ENCODE results near the gene PPIB. TPM values are rescaled to one million over a fixed set of nuclear protein-coding genes. Genes with fewer than 3 reads are reported as not detected.
"Not testable (repeated sequence)": the region's sequence is repeated elsewhere in the genome, so short reads cannot be mapped to it uniquely, and the experiment has no call there.

PPIB gene
- polyA plus RNA-seq, 1 donor: 469 TPM

DNA sequence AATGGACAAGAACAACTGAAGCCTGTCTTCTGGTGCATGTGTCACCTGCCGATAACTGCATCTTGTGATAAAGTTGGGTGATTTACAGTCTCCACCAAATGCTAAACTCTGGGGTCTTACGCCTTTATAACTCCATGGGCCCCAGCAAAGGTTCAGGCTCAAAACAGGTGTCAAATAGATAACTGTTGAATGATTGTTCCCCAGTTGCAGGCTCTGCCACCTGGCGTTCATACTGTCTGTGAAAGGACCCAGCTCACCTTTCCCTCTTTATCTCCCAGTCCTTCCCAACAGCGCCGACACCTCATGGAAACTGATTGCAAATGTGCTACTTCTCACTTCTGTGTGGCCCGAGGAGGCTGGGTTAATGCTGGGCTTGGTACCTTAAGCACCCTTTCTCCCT, 19.5 kb downstream of the PPIB start:
- DNase-seq: no peak

DNA sequence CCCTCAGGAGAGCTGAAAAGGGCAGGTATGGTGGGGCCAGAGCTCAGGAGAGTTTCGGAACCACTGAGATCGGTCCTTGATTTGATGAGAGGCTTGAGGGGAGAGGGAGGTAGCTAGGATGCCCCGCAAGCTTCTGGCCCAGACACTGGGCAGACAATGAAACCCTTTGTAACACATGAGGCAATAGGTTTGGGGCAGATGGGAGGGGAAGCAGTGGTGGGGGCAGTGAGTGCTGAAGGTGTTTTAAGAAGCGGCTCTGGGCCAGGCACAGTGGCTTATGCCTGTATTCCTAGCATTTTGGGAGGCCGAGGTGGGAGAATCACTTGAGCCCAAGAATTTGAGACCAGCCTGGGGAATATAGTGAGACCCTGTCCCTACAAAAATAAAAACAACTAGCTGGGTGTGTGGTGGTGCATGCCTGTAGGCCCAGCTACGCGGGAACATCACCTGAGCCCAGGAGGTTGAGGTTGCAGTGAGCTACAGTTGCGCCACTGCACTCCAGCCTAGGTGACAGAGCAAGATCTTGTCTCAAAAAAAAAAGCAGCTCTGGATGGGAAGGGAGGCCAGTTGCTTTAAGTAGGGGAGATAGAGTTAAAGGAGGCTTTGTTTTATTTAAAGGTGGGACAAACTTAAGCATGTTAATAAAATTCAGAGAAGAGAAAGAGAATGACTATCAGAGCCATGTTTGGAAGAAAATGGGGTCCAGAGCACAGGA, 20.9 kb downstream of the PPIB start:
- no peak for DNase-seq

DNA sequence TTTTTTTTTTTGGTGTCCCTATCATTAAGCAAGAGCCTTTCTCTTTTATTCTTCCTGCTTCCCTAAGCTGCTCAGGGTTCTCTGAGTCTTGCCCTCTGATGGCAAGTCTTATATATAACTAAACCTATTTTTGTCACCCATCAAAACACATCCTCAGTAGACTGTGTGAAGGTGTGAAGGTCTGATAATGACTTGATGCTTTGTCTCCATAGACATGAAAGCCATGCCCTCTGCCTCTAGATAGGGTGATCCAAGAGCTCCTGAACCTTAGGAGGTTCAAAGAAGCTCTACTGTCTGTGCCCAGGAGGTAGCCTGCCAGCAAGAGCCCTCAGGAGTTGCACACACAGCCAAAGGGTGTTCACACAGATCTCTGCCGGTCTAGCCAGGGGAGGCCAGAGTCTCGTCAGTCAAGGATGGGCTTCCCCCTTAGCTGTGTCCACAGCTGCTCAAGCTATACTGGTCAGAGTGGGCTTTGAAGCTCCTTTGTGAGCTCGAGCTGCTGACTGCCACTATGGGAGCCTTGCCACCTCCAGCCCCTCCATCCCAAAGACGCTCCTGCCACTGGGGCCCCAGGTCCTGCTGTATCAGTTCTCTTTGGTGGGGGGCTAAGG, 24.4 kb downstream of the PPIB start:
- DNase-seq: no peak

DNA sequence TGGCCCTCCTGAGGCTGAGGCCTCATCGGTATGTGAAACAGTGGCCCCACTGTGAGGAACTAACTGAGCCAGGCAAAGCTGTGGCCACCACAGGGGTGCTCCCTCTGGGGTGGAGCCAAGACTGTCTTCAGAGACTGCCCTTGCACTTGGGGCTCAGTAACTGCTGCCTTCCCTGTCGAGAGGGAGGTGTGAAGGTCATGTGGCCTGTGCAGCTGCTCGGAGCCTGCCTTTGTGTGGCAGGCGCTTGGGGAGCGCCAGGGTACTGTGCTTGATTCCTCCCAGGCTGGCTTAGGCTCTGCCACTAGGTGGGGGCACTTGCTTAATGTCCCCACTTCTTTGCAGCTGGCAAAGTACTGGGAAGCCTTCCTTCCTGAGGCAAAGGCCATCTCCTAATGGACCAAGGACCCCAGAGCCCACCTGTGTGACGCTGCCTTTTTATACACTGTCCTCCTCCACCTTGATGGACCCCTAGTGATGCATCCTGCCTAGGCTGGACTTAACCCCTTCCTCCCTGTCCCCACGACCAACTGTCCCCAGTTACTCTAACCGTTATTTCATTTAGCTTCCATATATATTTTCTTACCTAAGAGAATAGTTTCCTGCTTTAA, 25.5 kb downstream of the PPIB start:
- no peak for DNase-seq

DNA sequence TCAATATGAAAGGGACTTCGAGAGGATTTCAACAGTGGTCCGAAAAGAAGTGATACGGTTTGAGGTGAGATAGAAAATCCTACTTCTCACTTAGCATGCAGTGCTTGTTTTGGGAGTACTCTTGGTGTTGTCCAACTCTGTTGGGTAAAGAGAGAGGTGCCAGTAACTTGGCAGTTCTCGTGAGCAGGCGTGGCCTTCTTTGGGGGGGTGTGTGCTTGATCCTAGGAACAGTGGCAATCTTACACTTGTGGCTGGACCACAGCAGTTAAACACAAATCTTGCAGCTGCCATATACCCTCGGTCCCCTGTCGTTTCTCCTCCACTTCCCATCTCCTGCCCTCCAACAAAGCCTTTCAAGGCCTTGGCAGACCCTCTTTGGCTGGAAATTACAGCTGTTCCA, 26.5 kb downstream of the PPIB start:
- DNase-seq: no peak

DNA sequence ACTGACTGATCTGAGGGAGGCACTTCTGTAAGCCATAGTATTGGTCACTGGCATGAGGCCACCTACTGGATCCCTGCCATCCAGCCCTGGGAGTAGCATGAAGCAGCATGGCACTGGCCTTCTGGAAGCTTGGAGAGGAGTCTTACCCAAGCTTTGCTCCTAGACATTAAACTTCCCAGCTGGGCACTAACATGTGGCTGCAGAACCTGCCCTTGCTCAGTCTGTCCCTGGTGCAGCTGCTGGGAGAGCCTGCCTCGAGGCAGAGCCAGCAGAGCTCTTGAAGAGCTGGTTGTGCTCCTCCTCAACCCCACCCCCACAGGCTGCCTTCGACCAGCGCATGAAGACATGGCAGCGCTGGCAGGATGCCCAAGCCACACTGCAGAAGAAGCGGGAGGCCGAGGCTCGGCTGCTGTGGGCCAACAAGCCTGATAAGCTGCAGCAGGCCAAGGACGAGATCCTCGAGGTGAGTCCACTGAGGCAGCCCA, 28.4 kb downstream of the PPIB start:
- DNase-seq: no peak

DNA sequence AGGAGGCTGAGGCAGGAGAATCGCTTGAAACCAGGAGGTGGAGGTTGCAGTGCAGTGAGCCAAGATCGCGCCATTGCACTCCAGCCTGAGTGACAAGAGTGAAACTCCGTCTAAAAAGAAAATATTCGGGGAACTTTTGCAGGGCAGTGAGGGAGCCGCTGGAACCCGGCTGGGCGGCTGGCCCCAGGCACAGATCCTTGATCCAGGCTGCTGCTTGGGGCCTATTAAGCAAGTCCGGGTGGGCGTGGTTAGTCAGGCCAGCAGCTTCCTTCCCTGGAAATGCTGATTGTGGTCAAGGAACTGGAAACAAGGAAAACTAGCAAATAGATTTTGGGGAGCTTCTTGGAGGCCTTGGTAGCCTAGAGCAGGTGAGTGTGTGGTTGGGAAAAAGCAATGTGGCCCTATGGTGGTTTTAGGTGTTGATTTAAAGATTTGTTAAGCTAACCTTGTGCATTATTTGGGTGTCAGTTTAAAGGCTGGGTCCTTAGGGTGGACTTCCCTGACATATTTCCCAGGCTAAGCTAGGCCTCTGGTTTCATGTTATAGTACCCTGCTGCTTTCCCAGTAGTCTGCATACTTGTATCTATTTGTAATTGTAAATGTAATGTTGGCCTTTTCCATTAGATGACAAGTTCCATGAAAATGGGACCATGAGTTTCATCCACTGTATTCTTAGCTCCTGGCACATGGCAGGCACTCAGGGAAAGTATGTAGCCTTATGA, 29.0 kb downstream of the PPIB start:
- DNase-seq: no peak

DNA sequence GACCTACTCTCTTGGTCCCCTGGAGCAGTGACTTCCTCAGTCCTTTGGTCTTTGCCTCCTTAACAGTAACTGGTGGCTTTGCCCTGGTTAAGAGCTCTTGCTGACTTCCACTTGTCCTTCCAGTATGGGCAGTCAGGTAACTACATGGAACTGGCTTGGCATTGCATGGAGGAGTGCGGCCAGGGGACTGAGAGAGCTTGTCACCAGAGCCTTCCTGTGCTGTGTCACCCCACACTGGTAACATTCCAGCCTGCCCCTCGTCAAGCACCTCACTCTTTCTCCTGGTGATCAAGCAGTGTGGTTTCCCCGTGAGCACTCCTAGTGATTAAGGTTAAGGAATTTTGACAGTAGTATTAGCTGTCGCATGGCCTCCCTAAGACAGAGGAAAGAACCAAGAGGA, 30.6 kb downstream of the PPIB start:
- no peak for DNase-seq

DNA sequence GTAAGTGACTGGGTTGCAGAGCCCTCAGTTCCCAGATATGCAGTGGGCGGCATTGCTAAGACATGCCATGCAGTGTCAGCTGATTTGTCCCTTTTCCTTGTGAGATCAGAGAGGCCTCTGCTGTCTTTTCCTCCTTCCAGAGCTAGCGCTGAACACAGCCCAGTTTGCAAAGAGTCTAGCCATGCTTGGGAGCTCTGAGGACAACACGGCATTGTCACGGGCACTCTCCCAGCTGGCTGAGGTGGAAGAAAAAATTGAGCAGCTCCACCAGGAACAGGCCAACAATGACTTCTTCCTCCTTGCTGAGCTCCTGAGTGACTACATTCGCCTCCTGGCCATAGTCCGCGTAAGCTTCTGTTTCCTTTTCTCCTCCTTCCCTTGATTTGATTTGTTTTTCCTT, 31.3 kb downstream of the PPIB start:
- DNase-seq: no peak

DNA sequence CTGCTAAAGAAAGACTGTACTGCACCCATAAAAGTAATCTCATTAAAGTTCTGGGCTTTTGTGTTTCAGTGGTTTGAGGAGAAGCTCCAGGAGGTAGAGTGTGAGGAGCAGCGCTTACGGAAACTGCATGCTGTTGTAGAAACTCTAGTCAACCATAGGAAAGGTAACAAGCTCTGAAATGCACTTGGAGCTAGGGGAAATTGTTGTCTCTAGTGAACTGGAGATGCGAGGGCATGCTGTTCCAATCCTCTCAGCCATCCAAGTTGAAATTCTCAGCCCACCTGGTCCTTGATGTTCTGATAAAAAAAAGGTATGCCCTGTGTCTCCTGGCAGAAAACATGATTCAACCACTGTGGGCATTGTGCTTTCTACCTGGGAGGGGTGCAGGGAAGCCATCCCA, 32.7 kb downstream of the PPIB start:
- DNase-seq: no peak

DNA sequence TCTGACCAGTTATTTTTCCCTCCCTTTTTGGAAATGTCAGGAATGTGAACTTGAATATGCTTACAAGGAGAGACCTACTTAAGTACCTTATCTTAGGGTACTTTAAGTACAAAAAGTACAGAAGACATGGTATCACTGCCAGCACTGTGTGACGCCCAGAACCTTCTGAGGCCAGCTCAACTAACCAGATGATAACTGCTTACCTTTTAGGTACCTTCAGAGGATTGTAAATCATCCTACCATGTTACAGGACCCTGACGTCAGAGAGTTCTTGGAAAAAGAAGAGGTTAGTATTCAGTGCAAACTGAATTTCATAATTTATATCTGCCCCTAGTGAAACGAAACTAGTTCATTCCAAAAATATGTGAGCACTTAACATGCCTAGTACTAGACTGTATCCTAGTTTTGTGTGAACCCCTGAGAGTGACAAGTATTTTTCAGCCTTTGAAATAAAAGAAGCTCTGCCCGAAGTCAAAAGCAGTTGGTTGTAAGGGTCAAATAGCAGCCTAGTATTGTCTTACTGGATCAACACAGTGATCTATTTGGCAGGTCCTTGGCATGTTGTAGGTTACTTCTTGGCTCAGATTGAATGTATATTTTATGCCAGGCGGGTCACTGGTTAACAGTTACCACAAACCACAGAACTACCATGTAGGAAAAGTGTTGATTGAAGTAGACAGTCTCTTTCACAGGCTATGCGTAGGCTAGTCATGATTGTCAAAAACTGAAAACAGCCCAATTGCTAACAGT, 35.1 kb downstream of the PPIB start:
- DNase-seq: no peak

DNA sequence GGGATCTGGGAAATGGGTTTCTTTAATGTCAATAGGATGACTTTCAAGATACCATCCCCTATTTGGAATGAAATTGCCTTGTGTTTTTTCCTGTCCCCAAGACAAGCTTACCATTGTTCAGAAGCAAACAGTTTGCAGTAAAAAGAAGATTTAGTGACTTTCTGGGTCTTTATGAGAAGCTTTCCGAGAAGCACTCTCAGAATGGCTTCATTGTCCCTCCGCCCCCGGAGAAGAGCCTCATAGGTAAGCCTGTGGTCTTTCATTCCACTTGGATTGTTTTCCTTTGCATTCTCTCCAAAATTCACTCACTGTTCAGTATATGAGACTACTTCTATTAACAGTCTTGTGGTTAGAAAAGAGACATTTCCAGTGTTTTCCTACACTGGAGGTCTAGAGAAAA, 36.8 kb downstream of the PPIB start:
- DNase-seq: no peak

DNA sequence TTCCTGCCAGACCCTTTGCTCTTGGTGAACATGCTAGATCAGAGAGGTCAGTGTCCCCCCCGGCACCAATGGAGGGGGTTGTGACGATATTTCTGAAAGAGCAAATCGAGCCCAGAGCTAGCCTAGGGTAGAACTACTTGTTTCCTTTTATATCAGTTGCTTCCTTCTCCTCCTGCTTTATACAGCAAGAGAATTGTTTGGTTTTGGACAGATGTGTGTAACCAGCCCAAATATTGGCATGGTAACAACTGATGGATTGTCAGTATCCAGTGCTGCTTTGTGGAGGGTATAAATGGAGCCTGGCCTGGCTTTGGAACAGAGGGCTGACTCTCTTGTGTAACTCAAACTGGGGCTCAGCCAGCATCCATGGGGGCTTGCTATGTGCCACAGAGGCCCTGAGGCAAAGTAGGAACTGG, 39.9 kb downstream of the PPIB start:
- DNase-seq: no peak

DNA sequence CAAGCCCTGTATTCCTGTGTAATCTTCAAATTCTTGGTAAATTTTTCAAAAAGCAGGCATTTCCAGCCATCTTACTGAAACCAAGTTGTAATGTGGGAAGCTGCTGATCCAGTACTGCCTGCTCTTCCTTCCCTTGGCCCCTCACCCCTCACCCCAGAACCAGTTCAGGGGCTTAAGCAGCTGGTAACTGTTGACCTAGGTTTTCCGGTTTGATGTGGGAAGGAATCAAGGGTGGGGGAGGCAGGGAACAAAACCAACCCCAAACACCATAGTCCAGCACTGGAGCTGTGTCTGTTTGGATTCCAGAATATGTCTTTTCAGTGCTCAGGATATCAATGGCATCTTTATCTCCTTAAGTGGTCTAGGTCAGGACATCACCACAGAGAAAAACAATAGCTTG, 40.4 kb downstream of the PPIB start:
- DNase-seq: no peak

DNA sequence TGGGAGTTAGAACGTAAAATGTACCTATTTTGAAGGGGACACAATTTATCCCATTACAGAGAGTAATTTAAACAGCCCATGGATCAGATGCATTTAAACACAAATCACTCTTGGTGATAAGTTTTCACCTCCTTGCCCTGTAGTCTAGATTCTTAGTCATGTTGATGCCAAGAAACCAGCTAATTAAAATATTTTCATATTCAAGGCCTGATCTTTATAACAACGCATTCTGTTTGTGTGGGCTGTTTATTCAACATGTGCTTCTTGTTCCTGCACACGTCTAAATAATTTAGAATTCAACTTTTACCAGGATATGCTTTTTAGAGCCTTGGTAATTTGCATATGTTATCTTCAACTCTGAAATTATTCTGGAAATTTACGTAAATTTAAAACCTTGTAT, 41.2 kb downstream of the PPIB start:
- DNase-seq: no peak

DNA sequence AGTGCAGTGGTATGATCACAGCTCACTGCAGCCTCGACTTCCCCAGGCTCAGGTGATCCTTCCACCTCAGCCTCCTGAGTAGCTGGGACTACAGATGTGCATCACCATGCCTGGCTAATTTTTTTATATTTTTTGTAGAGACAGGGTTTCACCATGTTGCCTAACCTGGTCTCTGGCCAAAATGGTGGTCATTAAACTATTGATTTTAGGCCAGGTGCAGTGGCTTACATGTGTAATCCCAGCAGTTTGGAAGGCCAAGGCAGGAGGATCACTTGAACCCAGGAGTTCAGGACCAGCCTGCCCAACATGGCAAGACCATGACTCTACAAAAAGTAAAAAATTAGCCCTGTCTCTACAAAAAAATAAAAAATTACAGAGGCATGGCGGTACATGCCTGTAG, 42.5 kb downstream of the PPIB start:
- DNase-seq: not testable (repeated sequence)

DNA sequence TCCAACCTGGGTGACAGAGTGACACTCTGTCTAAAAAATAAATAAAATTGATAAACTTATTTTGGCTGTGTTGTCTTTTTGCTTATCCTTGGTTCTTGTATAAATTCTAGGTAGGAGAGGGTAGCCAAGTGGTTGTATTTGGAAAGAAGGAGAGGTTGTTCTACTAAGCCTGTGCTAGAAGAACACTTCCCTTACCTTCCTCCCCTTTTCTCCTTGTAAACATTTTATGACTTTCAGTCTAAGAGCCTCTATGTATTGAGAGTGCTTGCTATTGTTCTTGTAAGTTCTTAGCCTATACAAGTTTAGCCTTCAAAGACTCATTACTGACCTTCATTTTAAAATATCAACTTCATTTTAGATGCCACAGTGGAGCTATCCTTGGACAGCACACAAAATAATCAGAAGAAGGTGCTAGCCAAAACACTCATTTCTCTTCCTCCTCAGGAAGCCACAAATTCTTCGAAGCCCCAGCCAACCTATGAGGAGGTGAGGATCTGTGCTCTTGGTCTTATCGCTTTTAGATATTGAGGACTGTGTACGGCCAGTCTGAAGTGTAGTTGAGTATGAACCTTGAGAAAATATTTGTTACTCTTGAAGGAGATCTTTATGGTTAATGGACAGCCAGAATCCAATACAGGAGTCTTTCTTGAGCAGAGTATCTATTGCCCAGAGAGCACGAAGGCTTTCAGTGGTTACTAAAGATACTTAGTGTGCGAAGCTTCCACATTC, 44.9 kb downstream of the PPIB start:
- no peak for DNase-seq

DNA sequence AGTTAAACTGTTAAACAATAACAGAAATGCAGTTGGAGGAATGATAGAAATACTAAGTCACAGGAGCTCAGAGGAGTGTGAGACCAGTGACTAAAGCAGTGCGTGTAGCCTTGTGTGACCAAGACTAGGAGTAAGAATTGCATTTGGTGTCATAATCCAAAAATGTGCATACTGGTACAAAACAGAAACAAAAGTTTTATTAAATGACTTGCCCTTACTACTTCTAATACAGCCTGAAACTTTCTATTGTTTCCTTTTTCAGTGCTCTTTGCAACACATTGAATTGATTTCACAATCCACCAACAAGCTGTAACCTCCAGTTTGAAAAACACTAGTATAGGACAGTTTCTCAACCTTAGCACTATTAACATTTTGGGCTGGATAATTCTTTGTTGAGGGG, 49.9 kb downstream of the PPIB start:
- no peak for DNase-seq

DNA sequence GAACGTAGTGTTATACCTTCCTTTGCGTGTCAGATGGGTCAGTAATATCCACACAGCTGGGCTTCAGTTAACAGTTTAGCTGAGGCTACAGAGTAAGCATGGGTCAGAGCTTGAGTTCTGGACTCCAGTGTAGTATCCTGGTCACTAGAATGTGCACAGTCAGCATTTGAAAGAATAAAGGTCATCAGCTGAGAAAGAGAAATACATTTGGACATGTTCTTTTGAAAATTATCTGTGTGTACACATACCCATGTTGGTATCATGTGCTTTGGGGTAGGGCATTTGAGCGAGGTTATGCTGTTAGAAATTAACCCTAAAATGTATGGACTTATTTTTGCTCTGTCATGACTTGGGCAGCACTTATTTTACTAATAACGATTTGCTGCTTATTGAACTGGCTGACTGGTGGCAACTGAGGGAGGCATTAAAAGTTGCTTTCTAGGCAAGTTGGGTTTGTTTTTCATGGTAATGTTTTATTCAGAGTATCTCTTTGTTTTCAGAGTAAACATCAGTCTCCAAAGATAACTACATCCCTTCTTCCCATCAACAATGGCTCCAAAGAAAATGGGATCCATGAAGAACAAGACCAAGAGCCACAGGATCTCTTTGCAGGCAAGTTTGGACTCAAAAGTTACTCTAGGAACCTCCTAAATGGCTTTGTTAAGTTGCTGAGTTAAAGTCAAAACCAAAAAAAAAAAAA, 50.6 kb downstream of the PPIB start:
- DNase-seq: no peak

DNA sequence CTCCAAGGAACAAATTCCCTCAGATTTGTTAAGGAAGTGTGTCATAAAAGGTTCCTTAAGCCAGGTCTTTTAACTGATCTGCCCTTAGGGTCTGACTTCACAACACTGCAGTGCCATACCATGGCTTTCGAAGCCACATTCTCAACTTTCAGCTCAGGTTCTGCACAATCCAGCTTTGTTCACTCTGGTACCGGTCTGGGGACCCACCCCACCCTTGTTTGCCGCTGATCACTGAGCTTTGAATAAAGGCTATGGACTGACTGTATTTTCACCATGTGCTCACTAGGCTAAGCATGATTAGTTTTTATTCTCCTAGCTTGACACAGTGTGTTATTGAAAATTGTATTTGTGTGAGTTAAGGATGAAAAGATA, 51.2 kb downstream of the PPIB start:
- no peak for DNase-seq
